GM19328 (cell line): ENCODE data around the gene PCDH9.

ENCODE experiments used
- ATAC-seq: cut with Tn5 transposase; IDR thresholded peaks from one replicate; pipeline ENCODE4 v1.9.1; 2021; ENCODE audit warnings: mild to moderate bottlenecking, moderate library complexity; ENCODE audit not compliant: unreplicated experiment

Gene PCDH9

GRCh38 chr13:67167420-67167819 is 62.7 kb downstream of the PCDH9 start:
- no peak for ATAC-seq

GRCh38 chr13:67161176-67161575 is 69.0 kb downstream of the PCDH9 start:
- no peak for ATAC-seq

GRCh38 chr13:67158903-67159302 is 71.2 kb downstream of the PCDH9 start:
- ATAC-seq: no peak

GRCh38 chr13:67156723-67157060 is 73.4 kb downstream of the PCDH9 start:
- ATAC-seq: no peak

GRCh38 chr13:67155898-67156722 is 74.0 kb downstream of the PCDH9 start:
- ATAC-seq: no peak

- no peak for ATAC-seq
Measured at GRCh38 chr13:67152085-67152484, 78.1 kb downstream of the PCDH9 start.

GRCh38 chr13:67151652-67152051 is 78.5 kb downstream of the PCDH9 start:
- no peak for ATAC-seq

GRCh38 chr13:67150608-67151007 is 79.5 kb downstream of the PCDH9 start:
- no peak for ATAC-seq

GRCh38 chr13:67148161-67148571 is 82.0 kb downstream of the PCDH9 start:
- no peak for ATAC-seq

- ATAC-seq: no peak
Measured at GRCh38 chr13:67147342-67148133, 82.6 kb downstream of the PCDH9 start.

- ATAC-seq: no peak
Measured at GRCh38 chr13:67146523-67147130, 83.5 kb downstream of the PCDH9 start.

GRCh38 chr13:67145950-67146349 is 84.2 kb downstream of the PCDH9 start:
- ATAC-seq: no peak

GRCh38 chr13:67143544-67144115 is 86.5 kb downstream of the PCDH9 start:
- ATAC-seq: no peak

GRCh38 chr13:67140006-67140405 is 90.1 kb downstream of the PCDH9 start:
- ATAC-seq: no peak

GRCh38 chr13:67139551-67139950 is 90.6 kb downstream of the PCDH9 start:
- ATAC-seq: no peak

GRCh38 chr13:67138970-67139369 is 91.2 kb downstream of the PCDH9 start:
- ATAC-seq: no peak

- ATAC-seq: no peak
Measured at GRCh38 chr13:67137044-67137735, 92.9 kb downstream of the PCDH9 start.

GRCh38 chr13:67136157-67136556 is 94.0 kb downstream of the PCDH9 start:
- ATAC-seq: no peak

- no peak for ATAC-seq
Measured at GRCh38 chr13:67135356-67135755, 94.8 kb downstream of the PCDH9 start.

GRCh38 chr13:67134417-67135129 is 95.6 kb downstream of the PCDH9 start:
- no peak for ATAC-seq
